Gastrocnemius medialis (tissue), 4 donors: ENCODE measurements around the gene SH3GLB1. TPM values are rescaled to one million over a fixed set of nuclear protein-coding genes. Genes with fewer than 3 reads are reported as not detected.

Source experiments
- ATAC-seq, 2 donors: fragments of 150-250 bp; one replicate each; pipeline ENCODE4 v1.9.1; 2016
- DNase-seq, 2 donors: peaks; one replicate each; pipeline ENCODE4 v3.0.0-alpha.2; 2019
- H3K27ac ChIP-seq, 4 donors: fragments of 200-600 bp; sonication (generic); 1 replicate in 1 of 4; 2 replicates in 3 of 4; pipeline ENCODE4 v1.5.1; 2016 to 2018; ENCODE audit warnings: mild to moderate bottlenecking in 2 of 4, moderate library complexity in 1 of 4
- H3K27me3 ChIP-seq, 3 donors: fragments of 200-600 bp; sonication (generic) in 2 of 3; 1 replicate in 1 of 3; 2 replicates in 2 of 3; pipeline versions ENCODE4 v1.5.1 to v1.6.0; 2016 to 2019; ENCODE audit warnings: mild to moderate bottlenecking in 1 of 3, moderate library complexity in 1 of 3
- H3K36me3 ChIP-seq, 2 donors: fragments of 200-600 bp; sonication (generic) in 1 of 2; one replicate each; pipeline ENCODE4 v1.5.1; 2017 to 2018
- H3K4me1 ChIP-seq, 2 donors: fragments of 200-600 bp; sonication (generic) in 1 of 2; one replicate each; pipeline ENCODE4 v1.5.1; 2016 to 2017; ENCODE audit warnings: mild to moderate bottlenecking in 2 of 2
- H3K4me3 ChIP-seq, 4 donors: fragments of 200-600 bp; sonication (generic) in 3 of 4; 1 replicate in 1 of 4; 2 replicates in 3 of 4; pipeline ENCODE4 v1.5.1; 2016 to 2019; ENCODE audit warnings: mild to moderate bottlenecking in 2 of 4
- H3K9me3 ChIP-seq, 3 donors: fragments of 200-600 bp; sonication (generic) in 2 of 3; 1 replicate in 1 of 3; 2 replicates in 2 of 3; pipeline ENCODE4 v1.5.1; 2016 to 2019
- CTCF ChIP-seq, 5 experiments: fragments of 450-650 bp in 3 of 5; fragments of 200-600 bp in 2 of 5; sonication (generic) in 2 of 5; IDR thresholded peaks in 4 of 5; conservative IDR thresholded peaks in 1 of 5; 1 replicate in 4 of 5; 2 replicates in 1 of 5; pipeline ENCODE4 v1.5.1; 2016 to 2019; ENCODE audit warnings: antibody characterized with exemption in 5 of 5, mild to moderate bottlenecking in 3 of 5, moderate library complexity in 3 of 5
- POLR2A ChIP-seq, 2 donors: fragments of 450-650 bp; IDR thresholded peaks; one replicate each; pipeline ENCODE4 v1.6.1; 2017; ENCODE audit warnings: antibody characterized with exemption in 2 of 2, mild to moderate bottlenecking in 2 of 2, moderate library complexity in 2 of 2
- in situ Hi-C, 4 donors: fragments of 200-750 bp; cut with MboI; loops; one replicate each; pipeline versions ENCODE4 v1.15.0 to v1.8.0; 2017; ENCODE audit warnings: low sequenced_read_pairs in 4 of 4
- intact Hi-C: fragments of 100-400 bp; cut with DNase I; formaldehyde crosslinking; loops from one replicate; pipeline ENCODE4 v1.15.1; 2023; ENCODE audit warnings: low total_unique reads
- total RNA-seq, 4 donors: library from RNA; depleted of rRNA; stranded (reverse); fragments of >200 nt; gene quantifications; one replicate each; pipeline versions ENCODE4 v1.1.0 to v1.2.3, GENCODE V29; 2016

SH3GLB1 gene
- total RNA-seq, 4 donors from 2014 or later: 76.6 to 168 (median 112) TPM

- in situ Hi-C loops (no loop called here), intact Hi-C loops (no loop called here)
- no peak overlapping the region for H3K4me3 ChIP-seq
- TF ChIP-seq CTCF (IDR thresholded peaks at IDR 0.05 in 4 of 5, conservative IDR thresholded peaks at IDR 0.05 in 1 of 5) (no peak), POLR2A (IDR thresholded peaks at IDR 0.05) (no peak)
- H3K4me1 ChIP-seq: no peaks in the 10 kb centered on the region
- no peak for DNase-seq
- H3K36me3 ChIP-seq: no peaks in the 10 kb centered on the region
- no peaks in the 10 kb centered on the region for H3K27me3 ChIP-seq
- no peak for ATAC-seq
- H3K9me3 ChIP-seq: no peaks in the 10 kb centered on the region
- no peak overlapping the region for H3K27ac ChIP-seq
These were observed 55.8 kb downstream of the SH3GLB1 start for GRCh38 chr1:86760199-86760598.

GRCh38 chr1:86762336-86762735, 58.0 kb downstream of the SH3GLB1 start:
- Histone ChIP-seq H3K9me3 (no peaks in the 10 kb centered on the region), H3K27me3 (no peaks in the 10 kb centered on the region), H3K27ac (no peak overlapping the region), H3K4me3 (no peak overlapping the region), H3K4me1 (no peaks in the 10 kb centered on the region), H3K36me3 (no peaks in the 10 kb centered on the region)
- intact Hi-C loops (no loop called here), in situ Hi-C loops (no loop called here)
- ATAC-seq (no peak), DNase-seq (no peak)
- TF ChIP-seq CTCF (IDR thresholded peaks at IDR 0.05 in 4 of 5, conservative IDR thresholded peaks at IDR 0.05 in 1 of 5): no peak
- TF ChIP-seq POLR2A (IDR thresholded peaks at IDR 0.05): no peak

- in situ Hi-C loops (no loop called here), intact Hi-C loops (no loop called here)
- Histone ChIP-seq H3K27me3 (no peaks in the 10 kb centered on the region), H3K27ac (no peak overlapping the region), H3K4me1 (no peaks in the 10 kb centered on the region), H3K4me3 (no peak overlapping the region), H3K36me3 (no peaks in the 10 kb centered on the region), H3K9me3 (no peaks in the 10 kb centered on the region)
- DNase-seq (no peak), ATAC-seq (no peak)
- TF ChIP-seq POLR2A (IDR thresholded peaks at IDR 0.05) (no peak), CTCF (IDR thresholded peaks at IDR 0.05 in 4 of 5, conservative IDR thresholded peaks at IDR 0.05 in 1 of 5) (no peak)
These were observed 60.1 kb downstream of the SH3GLB1 start for GRCh38 chr1:86764523-86764922.

GRCh38 chr1:86765073-86765472, 60.7 kb downstream of the SH3GLB1 start:
- Histone ChIP-seq H3K4me3 (no peak overlapping the region), H3K9me3 (no peaks in the 10 kb centered on the region), H3K4me1 (no peaks in the 10 kb centered on the region), H3K27me3 (no peaks in the 10 kb centered on the region), H3K27ac (no peak overlapping the region), H3K36me3 (no peaks in the 10 kb centered on the region)
- ATAC-seq (no peak), DNase-seq (no peak)
- in situ Hi-C loops (no loop called here), intact Hi-C loops (no loop called here)
- no peak for TF ChIP-seq POLR2A (IDR thresholded peaks at IDR 0.05)
- TF ChIP-seq CTCF (IDR thresholded peaks at IDR 0.05 in 4 of 5, conservative IDR thresholded peaks at IDR 0.05 in 1 of 5): no peak

- Histone ChIP-seq H3K4me1 (no peaks in the 10 kb centered on the region), H3K27ac (no peak overlapping the region), H3K36me3 (no peaks in the 10 kb centered on the region), H3K27me3 (no peaks in the 10 kb centered on the region), H3K9me3 (no peaks in the 10 kb centered on the region), H3K4me3 (no peak overlapping the region)
- in situ Hi-C loops (no loop called here), intact Hi-C loops (no loop called here)
- no peak for DNase-seq
- TF ChIP-seq POLR2A (IDR thresholded peaks at IDR 0.05) (no peak), CTCF (IDR thresholded peaks at IDR 0.05 in 4 of 5, conservative IDR thresholded peaks at IDR 0.05 in 1 of 5) (no peak)
- no peak for ATAC-seq
These were observed 61.3 kb downstream of the SH3GLB1 start for GRCh38 chr1:86765674-86766073.
